ES-I3 (cell line): Measurements from ENCODE around the gene TUBGCP6.
A peak's percentile ranks its signal among the peaks of the same experiment; 100 is the strongest.

Source experiments
- H3K36me3 ChIP-seq: 2 replicates; pipeline ENCODE4 v1.6.1; 2013; ENCODE audit warnings: mild to moderate bottlenecking, low read length, control low read depth, moderate library complexity; ENCODE audit not compliant: insufficient read depth
- H3K4me1 ChIP-seq: 2 replicates; pipeline ENCODE4 v1.6.1; 2013; ENCODE audit warnings: mild to moderate bottlenecking, control low read depth, low read length; ENCODE audit not compliant: insufficient read depth
- H3K9ac ChIP-seq: 2 replicates; pipeline ENCODE4 v1.6.1; 2013; ENCODE audit warnings: low read depth, mild to moderate bottlenecking, low read length, moderate library complexity
- H3K9me3 ChIP-seq: 2 replicates; pipeline ENCODE4 v1.6.1; 2013; ENCODE audit warnings: mild to moderate bottlenecking, low read length, moderate library complexity; ENCODE audit not compliant: control insufficient read depth, insufficient read depth

The TUBGCP6 gene

DNA sequence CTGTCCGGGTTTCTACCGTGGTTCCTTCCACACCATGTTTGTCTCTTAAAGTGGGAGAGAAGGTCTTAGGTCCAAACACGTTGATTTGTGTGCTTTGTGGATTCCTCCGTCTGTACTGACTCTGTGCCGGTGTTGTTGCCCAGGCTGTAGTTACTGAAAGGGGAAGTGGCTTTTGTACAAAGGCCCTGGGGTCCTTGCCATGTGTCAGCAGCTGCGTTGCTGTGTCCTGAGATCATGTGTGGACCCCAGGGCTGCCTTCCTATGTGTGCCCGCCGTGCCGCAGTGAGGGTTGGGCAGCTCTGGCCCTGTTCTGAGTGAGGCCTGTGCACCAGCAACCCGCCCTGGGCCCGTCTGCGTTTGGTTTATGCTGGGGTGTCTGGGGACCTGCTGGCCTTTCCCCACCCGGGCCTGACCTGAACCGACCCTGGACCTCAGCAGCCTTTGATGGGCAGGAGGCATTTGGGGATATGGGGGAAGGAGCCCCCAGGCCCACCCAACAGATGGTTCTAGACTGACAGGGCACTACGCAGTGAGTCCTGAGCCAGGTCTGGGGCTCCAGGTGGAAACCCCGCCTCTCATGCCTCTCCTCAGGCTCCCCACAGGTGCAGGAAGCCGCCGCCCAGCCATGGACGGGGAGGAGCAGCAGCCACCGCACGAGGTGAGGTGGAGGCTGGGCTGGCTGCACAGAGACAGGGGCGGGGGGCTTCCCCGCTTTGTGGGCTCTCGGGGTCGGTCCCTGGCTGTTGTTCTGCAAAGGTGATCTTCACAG is 52.2 kb downstream of the TUBGCP6 start:
- no peaks in the 10 kb centered on the region; the same call in 1 of the 2 replicates for H3K36me3 ChIP-seq
- no peak overlapping the region for H3K9ac ChIP-seq
- peaks cover 4% of the 10 kb centered on the region; the same call in 1 of the 2 replicates for H3K4me1 ChIP-seq
- no peaks in the 10 kb centered on the region for H3K9me3 ChIP-seq

DNA sequence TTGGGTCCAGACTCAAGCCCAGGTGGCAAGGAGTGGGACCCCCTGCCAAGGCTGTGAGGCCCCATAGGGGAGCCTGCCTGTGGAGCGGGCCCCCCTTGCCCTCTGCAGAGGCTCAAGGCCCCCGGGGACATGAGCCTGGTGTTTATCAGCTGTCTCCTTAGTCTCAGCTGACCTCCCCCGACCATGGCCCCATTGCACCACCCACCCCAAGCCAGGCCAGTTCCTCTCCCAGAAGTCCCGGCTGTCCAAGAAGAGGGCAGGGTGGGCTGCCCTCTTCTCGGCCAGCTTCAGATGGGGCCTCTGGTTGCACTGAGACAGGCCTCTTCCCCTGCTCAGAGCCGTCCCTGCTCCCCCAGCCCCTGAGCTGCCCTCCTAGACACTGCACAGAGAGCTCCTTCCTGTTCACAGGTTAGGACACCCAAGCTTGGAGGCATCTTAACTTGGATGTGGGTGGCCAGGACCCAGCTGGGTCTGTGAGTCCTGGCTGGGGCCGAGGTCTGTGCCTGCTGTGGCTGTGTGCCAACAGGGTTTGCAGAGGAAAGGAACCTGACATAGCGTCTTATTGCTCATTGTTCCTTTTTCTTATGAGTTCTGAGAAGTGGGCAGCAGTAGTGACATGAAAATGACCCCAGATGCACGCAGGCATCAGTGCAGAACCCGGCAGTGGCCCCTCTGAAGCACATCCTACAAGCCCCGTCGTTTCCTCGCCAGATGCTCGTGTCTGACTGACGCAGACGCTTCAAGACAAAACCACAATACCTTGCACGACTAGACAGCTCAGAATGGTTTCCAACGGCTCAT is 53.7 kb downstream of the TUBGCP6 start:
- H3K9me3 ChIP-seq = no peaks in the 10 kb centered on the region
- peak overlapping the region; percentile 78 for H3K9ac ChIP-seq
- H3K36me3 ChIP-seq = no peaks in the 10 kb centered on the region; the same call in 1 of the 2 replicates
- peaks cover 4% of the 10 kb centered on the region; the same call in 1 of the 2 replicates for H3K4me1 ChIP-seq

DNA sequence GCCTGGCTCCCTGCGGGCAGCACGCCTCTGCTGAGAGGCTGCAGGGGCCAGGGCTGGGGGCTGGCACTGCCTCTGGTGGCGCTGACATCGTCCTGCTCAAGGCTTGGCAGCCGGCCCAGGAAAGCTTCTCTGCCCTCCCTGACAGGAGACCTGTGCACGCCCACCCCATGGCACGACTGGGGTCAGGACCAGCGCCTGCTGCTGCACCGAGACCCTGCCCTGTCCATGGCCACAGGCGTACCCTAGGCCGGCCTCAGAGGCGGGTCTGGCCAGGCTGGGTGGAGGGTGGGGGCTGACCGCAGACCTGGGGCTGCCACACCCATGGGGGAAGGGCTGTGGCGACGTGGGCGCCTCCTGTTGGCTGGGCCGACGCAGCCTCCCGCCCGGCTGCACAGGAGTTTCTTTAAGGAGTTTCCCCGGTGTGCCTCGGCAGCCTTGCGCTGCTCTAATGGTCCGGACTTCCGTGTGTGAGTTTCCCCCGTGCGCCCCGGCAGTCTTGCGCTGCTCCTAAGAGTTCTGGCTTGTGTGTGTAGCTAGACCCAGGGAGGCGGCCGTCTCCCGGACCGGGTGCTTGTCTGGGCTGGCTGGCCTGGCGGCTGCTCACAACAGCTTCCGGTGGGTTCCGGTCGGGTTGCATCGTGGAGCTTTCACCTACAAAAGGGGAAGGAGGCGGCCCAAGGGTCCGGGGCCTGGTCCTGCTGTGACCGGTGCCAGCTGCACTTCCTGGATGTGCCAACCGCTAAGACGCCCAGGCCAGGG is 54.5 kb downstream of the TUBGCP6 start:
- H3K4me1 ChIP-seq = peaks cover 4% of the 10 kb centered on the region; the same call in 1 of the 2 replicates
- H3K36me3 ChIP-seq = no peaks in the 10 kb centered on the region; the same call in 1 of the 2 replicates
- no peaks in the 10 kb centered on the region for H3K9me3 ChIP-seq
- peak overlapping the region; percentile 78 for H3K9ac ChIP-seq

DNA sequence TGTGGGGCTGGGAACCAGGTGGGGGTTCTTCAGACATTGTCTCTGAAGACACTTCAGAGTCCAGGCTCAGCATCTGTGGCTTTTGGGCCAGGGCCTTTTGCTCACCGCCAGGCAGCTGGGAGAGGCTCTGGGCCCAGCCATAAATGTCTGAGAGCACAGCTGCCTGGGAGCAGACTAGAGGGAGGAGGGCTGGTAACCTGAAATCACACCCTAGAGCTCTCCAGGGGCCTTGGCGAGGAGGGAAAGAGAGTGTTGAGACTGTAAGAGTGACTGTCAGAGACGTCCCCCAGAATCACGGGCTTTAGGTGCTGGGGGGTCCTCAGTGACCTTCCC is 55.0 kb downstream of the TUBGCP6 start:
- Histone ChIP-seq H3K36me3 (no peaks in the 10 kb centered on the region; the same call in 1 of the 2 replicates), H3K9ac (peak overlapping the region; percentile 78; the same call in 1 of the 2 replicates), H3K4me1 (peaks cover 4% of the 10 kb centered on the region; the same call in 1 of the 2 replicates), H3K9me3 (no peaks in the 10 kb centered on the region)

DNA sequence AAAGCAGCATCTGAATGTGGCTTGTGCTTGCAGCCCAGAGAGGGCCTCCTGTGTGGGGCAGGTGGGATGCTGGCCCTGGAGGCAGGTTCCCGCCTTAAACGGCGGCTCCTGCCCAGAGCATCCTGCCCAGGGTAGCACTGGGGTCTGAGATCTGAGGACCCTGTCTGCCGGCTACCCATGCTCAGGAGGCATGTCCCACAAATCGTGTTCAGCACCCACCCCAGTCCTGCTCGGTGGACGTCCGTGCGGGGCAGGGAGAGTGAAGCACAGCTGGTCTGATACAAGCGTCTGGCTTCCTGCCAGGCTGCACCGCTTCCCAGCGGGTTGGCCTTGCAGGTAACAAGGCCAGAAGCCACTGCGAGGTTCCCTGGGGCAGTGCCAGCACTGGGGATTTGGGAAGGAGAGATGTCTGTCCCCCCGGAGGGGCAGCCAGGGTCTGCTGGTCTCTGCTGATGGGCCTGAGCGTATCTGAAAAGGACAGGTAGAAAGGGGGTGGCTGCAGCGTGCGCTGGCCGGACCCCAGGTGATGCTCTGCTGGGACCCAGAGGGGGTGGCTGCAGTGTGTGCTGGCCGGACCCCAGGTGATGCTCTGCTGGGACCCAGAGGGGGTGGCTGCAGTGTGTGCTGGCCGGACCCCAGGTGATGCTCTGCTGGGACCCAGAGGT is 55.5 kb downstream of the TUBGCP6 start:
- Histone ChIP-seq H3K9me3 (no peaks in the 10 kb centered on the region), H3K36me3 (no peaks in the 10 kb centered on the region; the same call in 1 of the 2 replicates), H3K4me1 (peaks cover 4% of the 10 kb centered on the region; the same call in 1 of the 2 replicates), H3K9ac (no peak overlapping the region)

DNA sequence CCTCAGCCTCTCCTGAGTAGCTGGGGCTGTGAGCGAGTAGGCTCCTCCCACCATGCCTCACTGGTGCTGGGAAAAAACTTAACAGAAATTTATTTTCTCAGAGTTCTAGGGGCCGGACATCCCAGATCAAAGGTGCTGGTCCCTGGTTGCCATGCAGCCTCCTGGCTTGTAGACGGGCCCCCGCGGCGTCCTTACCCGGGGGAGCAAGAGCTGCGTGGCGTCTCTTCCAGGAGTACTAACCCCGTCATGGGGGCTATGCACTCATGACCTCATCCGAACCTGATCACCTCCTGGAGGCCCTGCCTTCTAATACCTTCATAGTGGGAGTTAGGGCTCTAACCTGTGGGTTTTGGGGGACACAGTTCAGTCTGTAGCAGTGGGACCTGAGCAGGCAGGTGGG is 56.5 kb downstream of the TUBGCP6 start:
- no peak overlapping the region for H3K9ac ChIP-seq
- H3K36me3 ChIP-seq = no peaks in the 10 kb centered on the region; the same call in 1 of the 2 replicates
- H3K4me1 ChIP-seq = peaks cover 13% of the 10 kb centered on the region; the same call in 1 of the 2 replicates
- H3K9me3 ChIP-seq = no peaks in the 10 kb centered on the region

DNA sequence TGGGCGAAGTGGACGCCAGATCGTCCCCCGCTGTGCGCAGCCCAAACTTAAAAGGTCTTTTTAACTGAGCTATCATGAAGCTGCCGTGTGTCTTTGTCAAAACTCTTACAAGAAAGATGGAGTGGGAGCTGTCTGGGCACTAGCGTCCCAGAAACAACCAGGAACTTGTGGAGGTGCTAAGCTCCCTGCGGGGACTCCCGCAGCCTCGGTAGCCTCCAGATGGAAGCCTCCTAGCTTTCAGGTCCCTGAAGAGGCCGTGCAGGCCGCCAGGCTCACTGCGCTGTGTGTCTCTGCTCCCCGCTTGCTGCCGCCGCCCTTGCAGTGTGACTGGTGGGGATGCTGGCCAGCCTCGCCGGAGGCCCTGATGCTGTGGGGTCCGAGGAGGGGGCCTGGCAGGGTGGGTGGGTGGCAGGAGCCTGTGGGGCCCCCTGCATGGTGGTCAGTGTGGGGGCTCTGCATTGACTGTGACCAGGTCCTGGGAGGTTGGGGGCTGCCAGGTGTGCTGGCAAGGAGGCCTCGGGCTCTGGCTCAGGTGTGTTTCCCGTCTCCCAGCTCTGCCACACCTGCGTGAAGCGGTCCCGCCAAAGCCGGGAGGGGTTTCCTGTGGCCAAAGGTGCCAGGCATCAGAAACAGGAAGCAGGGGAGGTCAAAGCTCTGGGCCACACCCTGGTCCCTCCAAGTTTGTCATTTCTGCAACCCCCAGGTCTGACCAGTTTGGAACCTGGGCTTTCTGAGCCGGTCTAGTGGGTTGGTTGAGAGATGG is 57.9 kb downstream of the TUBGCP6 start:
- Histone ChIP-seq H3K4me1 (peaks cover 13% of the 10 kb centered on the region; the same call in 1 of the 2 replicates), H3K9me3 (no peaks in the 10 kb centered on the region), H3K9ac (peak overlapping the region; percentile 68), H3K36me3 (no peaks in the 10 kb centered on the region; the same call in 1 of the 2 replicates)

DNA sequence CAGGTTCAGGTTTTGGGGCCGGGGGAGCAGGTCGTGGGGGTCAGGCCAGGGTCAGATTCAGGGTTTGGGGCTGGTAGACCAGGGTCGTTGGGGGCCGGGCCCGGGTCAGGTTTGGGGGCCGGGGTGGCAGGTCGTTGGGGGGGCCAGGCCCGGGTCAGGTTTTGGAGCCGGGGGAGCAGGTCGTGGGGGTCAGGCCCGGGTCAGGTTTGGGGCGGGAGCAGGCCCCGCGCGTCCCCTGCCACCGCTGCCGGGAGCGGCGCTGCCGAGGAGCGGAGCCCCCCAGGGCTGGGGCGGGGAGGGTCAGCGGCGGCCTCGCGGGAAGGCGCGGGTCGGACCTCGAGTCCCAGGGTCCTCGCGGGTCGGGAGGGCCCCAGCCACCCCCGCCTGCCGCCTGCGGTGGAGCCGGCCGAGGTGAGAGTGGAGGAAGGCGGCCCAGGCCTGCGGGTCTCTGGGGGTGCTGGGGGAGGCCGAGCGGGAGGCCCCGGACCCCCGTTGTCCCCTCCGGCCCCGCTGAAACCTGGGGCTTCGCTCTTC is 58.6 kb downstream of the TUBGCP6 start:
- Histone ChIP-seq H3K4me1 (peaks cover 13% of the 10 kb centered on the region; the same call in 1 of the 2 replicates), H3K36me3 (no peaks in the 10 kb centered on the region; the same call in 1 of the 2 replicates), H3K9me3 (no peaks in the 10 kb centered on the region), H3K9ac (peak overlapping the region; percentile 68)

DNA sequence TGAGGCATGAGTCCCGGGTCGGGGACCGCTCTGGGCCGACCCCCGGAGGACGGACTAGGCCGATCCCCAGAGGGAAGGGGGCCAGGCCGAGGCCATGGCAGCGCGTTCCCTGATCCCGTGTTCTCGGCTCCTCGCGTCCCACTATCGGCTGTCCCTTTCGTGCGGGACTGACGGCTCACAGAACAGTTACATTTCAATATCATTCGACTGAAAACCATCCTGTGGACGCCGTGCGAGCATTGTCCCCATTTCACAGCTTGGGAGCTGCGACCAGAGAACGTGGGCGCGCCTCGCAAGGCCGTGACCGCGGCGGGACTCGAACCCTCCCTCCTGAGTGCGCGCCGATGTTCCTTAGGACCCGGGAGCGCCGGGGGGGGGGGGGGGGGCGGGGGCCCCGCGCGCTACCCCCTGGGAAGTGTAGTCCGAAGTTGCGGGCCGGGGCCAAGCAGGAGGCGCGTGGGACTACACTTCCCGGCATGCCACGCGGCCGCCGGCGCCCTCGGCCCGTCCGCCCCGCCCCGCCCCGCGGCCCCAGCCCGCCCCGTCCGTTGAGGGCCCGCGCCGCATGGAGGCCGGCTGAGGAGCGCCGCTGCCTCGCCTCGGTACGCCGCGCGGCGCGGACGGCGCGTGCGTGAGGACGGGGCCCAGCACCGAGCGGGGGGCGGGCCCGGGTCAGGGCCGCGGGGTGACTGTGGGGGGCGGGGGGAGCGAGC is 59.3 kb downstream of the TUBGCP6 start, which contains the start of gene TRABD:
Gene TRABD, plus strand, starts transcription at position 539 of the 713 bp plus-strand sequence. CDS start 7,148 bp downstream, outside the sequence.
- peaks cover 13% of the 10 kb centered on the region; the same call in 1 of the 2 replicates for H3K4me1 ChIP-seq
- H3K36me3 ChIP-seq = no peaks in the 10 kb centered on the region; the same call in 1 of the 2 replicates
- H3K9ac ChIP-seq = peak within 1 kb of the TSS; percentile 77
- H3K9me3 ChIP-seq = no peaks in the 10 kb centered on the region

DNA sequence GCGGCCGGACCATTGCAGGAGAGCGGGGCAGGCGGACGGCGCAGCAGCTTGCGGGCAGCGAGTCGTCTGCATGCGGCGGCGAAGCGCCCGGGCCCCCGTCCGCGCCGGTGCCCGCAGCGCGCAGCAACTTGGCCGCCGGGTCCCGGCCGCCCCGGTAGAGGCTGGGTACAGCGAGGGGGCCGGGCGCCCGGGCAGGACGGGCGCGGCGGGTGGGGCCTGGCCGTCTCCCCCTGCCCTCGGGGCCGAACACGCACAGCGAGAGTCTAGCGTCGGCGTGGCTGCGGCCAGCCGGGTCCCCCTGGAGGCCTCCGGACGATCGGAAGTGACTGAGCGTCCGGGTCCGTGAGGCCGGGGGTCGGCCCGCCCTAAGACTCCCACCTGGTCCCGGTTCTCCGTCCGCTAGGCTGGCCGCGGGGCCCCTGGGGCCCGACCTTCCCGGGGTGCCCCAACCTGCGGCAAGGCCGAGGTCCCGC is 59.9 kb downstream of the TUBGCP6 start:
- no peaks in the 10 kb centered on the region; the same call in 1 of the 2 replicates for H3K36me3 ChIP-seq
- peak overlapping the region; percentile 77 for H3K9ac ChIP-seq
- no peaks in the 10 kb centered on the region for H3K9me3 ChIP-seq
- peaks cover 12% of the 10 kb centered on the region; the same call in 1 of the 2 replicates for H3K4me1 ChIP-seq

DNA sequence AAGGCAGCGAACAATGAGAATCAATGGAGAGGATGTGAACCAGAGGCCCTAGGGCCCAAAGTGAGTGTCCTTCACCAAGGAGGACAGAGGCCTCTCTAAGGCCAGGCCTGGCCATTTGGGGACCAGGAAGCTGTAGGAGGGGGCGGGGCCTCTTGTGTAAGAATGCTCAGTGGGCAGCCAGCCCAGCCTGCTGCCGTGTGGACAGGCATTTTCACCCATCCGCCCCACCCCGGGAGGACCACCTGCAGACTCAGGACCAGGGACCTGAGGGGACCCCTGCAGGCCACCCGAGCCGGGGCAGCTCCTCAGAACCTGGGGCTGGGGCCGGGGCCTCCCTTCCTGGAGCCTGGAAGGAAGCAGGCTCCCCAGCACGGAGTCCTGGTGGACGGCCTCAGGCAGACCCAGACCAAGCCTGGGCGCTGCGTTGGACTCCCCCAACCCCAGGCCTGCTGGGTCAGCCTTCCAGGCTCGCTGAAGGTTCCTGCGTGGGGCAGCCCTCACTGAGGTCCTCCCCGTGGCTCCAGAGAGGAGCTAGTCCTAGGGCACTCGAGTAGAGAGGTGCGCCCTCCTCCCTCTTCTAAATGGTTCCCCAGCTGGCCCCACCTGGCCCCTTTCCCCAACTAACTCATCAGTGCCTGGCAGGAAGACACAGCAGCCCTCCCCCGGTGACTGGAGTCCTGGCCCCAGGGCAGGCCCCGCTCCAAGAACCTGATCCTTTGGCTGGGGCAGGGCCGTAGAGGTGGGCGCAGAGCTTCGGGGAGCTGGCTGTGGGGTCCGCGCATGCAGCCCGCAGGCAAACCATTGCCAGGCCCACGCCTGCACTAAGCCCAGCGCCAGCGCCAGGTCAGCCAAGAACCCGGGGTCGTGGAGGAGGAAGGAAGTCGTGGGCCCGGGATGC is 60.6 kb downstream of the TUBGCP6 start:
- Histone ChIP-seq H3K36me3 (no peaks in the 10 kb centered on the region; the same call in 1 of the 2 replicates), H3K9ac (peak overlapping the region; percentile 77; the same call in 1 of the 2 replicates), H3K9me3 (no peaks in the 10 kb centered on the region), H3K4me1 (peaks cover 10% of the 10 kb centered on the region; the same call in 1 of the 2 replicates)
